Tibial nerve (tissue), 4 donors: ENCODE measurements around the gene PKD2L2.

Experiments used
- EP300 ChIP-seq, 2 donors: sonication (generic); formaldehyde crosslinking; IDR thresholded peaks; one replicate each; pipeline ENCODE4 v1.6.1; 2017; ENCODE audit warnings: antibody characterized with exemption in 2 of 2, mild to moderate bottlenecking in 1 of 2
- POLR2A ChIP-seq, 2 donors: fragments of 450-650 bp; IDR thresholded peaks; one replicate each; pipeline ENCODE4 v1.6.1; 2017; ENCODE audit warnings: antibody characterized with exemption in 2 of 2, mild to moderate bottlenecking in 2 of 2, moderate library complexity in 2 of 2
- TF ChIP-seq, protein P1 (sequence below), 5 experiments: fragments of 200-600 bp in 3 of 5; fragments of 450-650 bp in 2 of 5; sonication (generic) in 3 of 5; IDR thresholded peaks; one replicate each; pipeline ENCODE4 v1.5.1; 2016 to 2019; ENCODE audit warnings: antibody characterized with exemption in 5 of 5, mild to moderate bottlenecking in 3 of 5, moderate library complexity in 2 of 5

GRCh38 chr5:137880313-137880712 is 8.9 kb upstream of the PKD2L2 start:
- TF ChIP-seq, protein P1, sequence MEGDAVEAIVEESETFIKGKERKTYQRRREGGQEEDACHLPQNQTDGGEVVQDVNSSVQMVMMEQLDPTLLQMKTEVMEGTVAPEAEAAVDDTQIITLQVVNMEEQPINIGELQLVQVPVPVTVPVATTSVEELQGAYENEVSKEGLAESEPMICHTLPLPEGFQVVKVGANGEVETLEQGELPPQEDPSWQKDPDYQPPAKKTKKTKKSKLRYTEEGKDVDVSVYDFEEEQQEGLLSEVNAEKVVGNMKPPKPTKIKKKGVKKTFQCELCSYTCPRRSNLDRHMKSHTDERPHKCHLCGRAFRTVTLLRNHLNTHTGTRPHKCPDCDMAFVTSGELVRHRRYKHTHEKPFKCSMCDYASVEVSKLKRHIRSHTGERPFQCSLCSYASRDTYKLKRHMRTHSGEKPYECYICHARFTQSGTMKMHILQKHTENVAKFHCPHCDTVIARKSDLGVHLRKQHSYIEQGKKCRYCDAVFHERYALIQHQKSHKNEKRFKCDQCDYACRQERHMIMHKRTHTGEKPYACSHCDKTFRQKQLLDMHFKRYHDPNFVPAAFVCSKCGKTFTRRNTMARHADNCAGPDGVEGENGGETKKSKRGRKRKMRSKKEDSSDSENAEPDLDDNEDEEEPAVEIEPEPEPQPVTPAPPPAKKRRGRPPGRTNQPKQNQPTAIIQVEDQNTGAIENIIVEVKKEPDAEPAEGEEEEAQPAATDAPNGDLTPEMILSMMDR (IDR thresholded peaks at IDR 0.05): no peak
- TF ChIP-seq POLR2A (IDR thresholded peaks at IDR 0.05): peak in 1 of 2 donors; percentile 45
- TF ChIP-seq EP300 (IDR thresholded peaks at IDR 0.05): peak; percentile 14 to 86
